Mucosa of descending colon (tissue), 3 donors: ENCODE results near the gene CMSS1. TPM values are rescaled to one million over a fixed set of nuclear protein-coding genes. Genes with fewer than 3 reads are reported as not detected.

Experiments
- ATAC-seq: fragments of 200-7000 bp; cut with Tn5 transposase; one replicate; pipeline ENCODE4 v1.9.1; 2020; ENCODE audit warnings: mild to moderate bottlenecking, moderate library complexity
- DNase-seq, 3 donors: peaks; one replicate each; pipeline ENCODE4 v3.0.0-alpha.2; 2020
- H3K36me3 ChIP-seq: fragments of 200-600 bp; one replicate; pipeline ENCODE4 v1.8.0; 2021; ENCODE audit warnings: low read depth, mild to moderate bottlenecking
- H3K4me1 ChIP-seq: fragments of 200-600 bp; one replicate; pipeline ENCODE4 v1.8.0; 2021; ENCODE audit warnings: low read depth, mild to moderate bottlenecking
- H3K4me3 ChIP-seq: fragments of 200-600 bp; one replicate; pipeline ENCODE4 v1.8.0; 2021; ENCODE audit warnings: mild to moderate bottlenecking
- H3K9me3 ChIP-seq: fragments of 200-600 bp; one replicate; pipeline ENCODE4 v1.8.0; 2021; ENCODE audit warnings: mild to moderate bottlenecking
- CTCF ChIP-seq: fragments of 200-600 bp; IDR thresholded peaks from one replicate; pipeline ENCODE4 v1.8.0; 2022; ENCODE audit warnings: antibody characterized with exemption, mild to moderate bottlenecking
- intact Hi-C, 2 donors: fragments of 100-400 bp; cut with DNase I in 1 of 2; cut with micrococcal nuclease in 1 of 2; formaldehyde crosslinking; loops; one replicate each; pipeline versions ENCODE4 v1.11.0 to v1.11.1; 2022; cut with DNase I, micrococcal nuclease
- total RNA-seq, 3 donors: library from RNA; stranded (reverse); fragmentation: NEBNext Ultra II Directional in 2 of 3; extraction: Animal tissue kit (Norgen Biotek cat#: 25700) in 2 of 3; gene quantifications; one replicate each; pipeline versions ENCODE4 v1.2.1 to v1.2.4, GENCODE V29; 2021 to 2023
- donor health status: DM: no; HTN: no; CAD: no; lungs with moderate emphysema.
- donor health status: DM: no; HTN: no; CAD: no.
- donor health status: DM: no; HTN: yes; CAD: no.

Gene CMSS1
- total RNA-seq, 3 donors from 2014 or later, result 9.6 to 24.2 (median 13.8) TPM

- H3K4me1 ChIP-seq, result peaks cover 14% of the 10 kb centered on the region
- no peaks in the 10 kb centered on the region for H3K36me3 ChIP-seq
- no peak overlapping the region for H3K4me3 ChIP-seq
- intact Hi-C loops, result loop anchor here in 1 of 2 donors (10.0 kb wide), 1 partner anchor 181 kb away; no protein-coding TSS in a partner anchor
- ATAC-seq, result peak; percentile 60
- peak in 2 of 3 donors; percentile 33 for DNase-seq
- TF ChIP-seq CTCF, result no peak
- no peaks in the 10 kb centered on the region for H3K9me3 ChIP-seq
Observed at GRCh38 chr3:100073714-100074307, 256.1 kb downstream of the CMSS1 start.

- no peak for ATAC-seq
- TF ChIP-seq CTCF, result no peak
Observed at GRCh38 chr3:100075196-100075595, 257.5 kb downstream of the CMSS1 start.

GRCh38 chr3:100075851-100076730 lies 258.4 kb downstream of the CMSS1 start:
- no peak overlapping the region for H3K4me3 ChIP-seq
- TF ChIP-seq CTCF, result no peak
- no peak for ATAC-seq
- H3K9me3 ChIP-seq, result no peaks in the 10 kb centered on the region
- no peaks in the 10 kb centered on the region for H3K36me3 ChIP-seq
- H3K4me1 ChIP-seq, result peaks cover 14% of the 10 kb centered on the region
- intact Hi-C loops, result loop anchor here in 1 of 2 donors (10.0 kb wide), 1 partner anchor 179 kb away; no protein-coding TSS in a partner anchor
- DNase-seq, result no peak

More at GRCh38 chr3:100075196-100075595, 257.5 kb downstream of the CMSS1 start:
- no peaks in the 10 kb centered on the region for H3K9me3 ChIP-seq
- H3K4me3 ChIP-seq, result no peak overlapping the region
- intact Hi-C loops, result loop anchor here in 1 of 2 donors (10.0 kb wide), 1 partner anchor 180 kb away; no protein-coding TSS in a partner anchor
- no peaks in the 10 kb centered on the region for H3K36me3 ChIP-seq
- H3K4me1 ChIP-seq, result peaks cover 14% of the 10 kb centered on the region
- no peak for DNase-seq

DNA sequence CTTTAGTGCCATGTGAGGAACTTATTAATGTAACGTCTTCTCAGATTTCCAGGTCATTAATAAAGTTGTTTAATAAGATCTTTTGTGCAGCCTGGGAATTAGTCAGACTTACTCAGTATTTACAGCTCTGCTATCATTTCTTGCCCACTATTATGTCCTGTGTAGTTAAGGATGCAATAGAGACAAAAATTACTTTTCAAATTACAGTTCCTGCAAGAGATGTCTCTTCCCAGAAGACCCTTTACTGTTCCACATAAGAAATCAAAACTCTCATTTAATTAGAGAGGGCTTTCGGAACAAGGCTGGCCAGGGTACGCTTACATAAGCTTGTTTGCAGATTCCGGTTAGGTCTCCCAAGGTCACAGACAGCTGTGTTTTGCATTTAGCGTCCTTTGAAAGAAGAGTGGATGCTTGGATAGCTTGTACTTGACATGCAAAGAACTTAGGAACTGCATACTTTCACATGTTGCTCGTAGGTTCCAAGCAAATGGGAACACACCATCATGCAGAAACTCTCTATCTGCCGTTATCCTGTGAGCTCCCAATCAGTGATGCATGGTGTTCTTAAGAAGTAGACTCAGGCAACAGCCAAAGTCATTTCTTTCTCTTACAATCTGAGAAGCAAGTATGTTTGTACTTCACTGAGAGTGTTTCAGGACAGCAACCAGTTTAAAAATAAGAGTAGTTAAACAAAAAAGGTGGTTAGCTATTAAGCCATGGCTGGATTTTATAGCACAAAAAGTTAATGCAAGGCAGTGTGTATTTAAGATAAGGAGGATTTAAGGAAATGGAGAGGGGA lies 259.3 kb downstream of the CMSS1 start:
- Histone ChIP-seq H3K4me1 (peaks cover 14% of the 10 kb centered on the region), H3K36me3 (no peaks in the 10 kb centered on the region), H3K9me3 (no peaks in the 10 kb centered on the region), H3K4me3 (no peak overlapping the region)
- intact Hi-C loops, result loop anchor here in 1 of 2 donors (10.0 kb wide), 1 partner anchor 178 kb away; no protein-coding TSS in a partner anchor
- ATAC-seq (peak; percentile 64), DNase-seq (no peak)
- no peak for TF ChIP-seq CTCF

DNA sequence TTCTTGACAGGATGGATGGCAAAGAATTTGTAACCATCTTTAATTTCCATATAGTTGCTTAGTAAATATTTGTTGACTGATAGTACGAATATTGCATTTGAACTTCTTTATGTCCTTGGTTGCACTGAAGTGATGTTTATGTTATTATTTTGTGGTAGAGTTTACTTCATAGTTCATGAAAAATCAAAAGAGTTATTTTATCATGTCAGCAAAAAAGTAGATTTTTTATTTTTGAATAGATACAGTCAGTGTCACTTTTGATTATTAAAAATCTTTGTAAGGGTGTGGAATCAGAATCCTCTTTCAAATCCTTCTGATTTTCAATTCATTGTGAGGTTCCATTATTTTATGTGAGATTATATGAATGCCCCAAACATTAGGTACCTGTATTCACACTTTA lies 261.7 kb downstream of the CMSS1 start:
- H3K36me3 ChIP-seq, result no peaks in the 10 kb centered on the region
- peaks cover 14% of the 10 kb centered on the region for H3K4me1 ChIP-seq
- intact Hi-C loops, result loop anchor here in 1 of 2 donors (10.0 kb wide), 1 partner anchor 175 kb away; no protein-coding TSS in a partner anchor
- DNase-seq (no peak), ATAC-seq (no peak)
- TF ChIP-seq CTCF, result no peak
- no peaks in the 10 kb centered on the region for H3K9me3 ChIP-seq
- H3K4me3 ChIP-seq, result no peak overlapping the region
